Testis (tissue), 3 donors: Measurements from ENCODE around the gene TBC1D22A. TPM values are rescaled to one million over a fixed set of nuclear protein-coding genes. Genes with fewer than 3 reads are reported as not detected.

Experiments
- DNase-seq: peaks from one replicate; pipeline ENCODE4 v3.0.0-alpha.2; 2019
- H3K27ac ChIP-seq, 2 donors: fragments of 200-600 bp; sonication (generic); one replicate each; pipeline ENCODE4 v1.5.1; 2019
- H3K27me3 ChIP-seq: fragments of 200-600 bp; sonication (generic); one replicate; pipeline ENCODE4 v1.5.1; 2019
- H3K36me3 ChIP-seq: fragments of 200-600 bp; sonication (generic); one replicate; pipeline ENCODE4 v1.5.1; 2017; ENCODE audit warnings: low read depth; ENCODE audit errors: missing control alignments
- H3K4me1 ChIP-seq: fragments of 200-600 bp; sonication (generic); one replicate; pipeline ENCODE4 v1.5.1; 2019
- H3K4me3 ChIP-seq, 2 donors: fragments of 200-600 bp; sonication (generic); one replicate each; pipeline ENCODE4 v1.5.1; 2017 to 2019
- H3K9me3 ChIP-seq: fragments of 200-600 bp; sonication (generic); one replicate; pipeline ENCODE4 v1.5.1; 2017
- POLR2A ChIP-seq: fragments of 450-650 bp; IDR thresholded peaks from one replicate; pipeline ENCODE4 v1.6.1; 2017; ENCODE audit warnings: antibody characterized with exemption, mild to moderate bottlenecking, moderate library complexity
- WGBS, 2 donors: methylation state at CpG; one replicate each; pipeline ENCODE4 v1.1.5; 2018; 5-methylcytosine and 5-hydroxymethylcytosine counted together
- intact Hi-C: fragments of 100-400 bp; cut with DNase I; formaldehyde crosslinking; loops from one replicate; pipeline ENCODE4 v1.15.1; 2023; ENCODE audit warnings: low total_unique reads
- polyA plus RNA-seq: library from polyadenylated mRNA; stranded (reverse); fragments of 350-450 nt; fragmentation: Illumina TruSeq; extraction: RNeasy Lipid Tissue Mini Kit (QIAGEN cat#74804); gene quantifications from one replicate; pipeline ENCODE4 v1.2.3, GENCODE V29; 2014; ENCODE audit warnings: low read depth, low replicate concordance; ENCODE audit not compliant: insufficient read depth
- total RNA-seq, 2 donors: library from RNA; depleted of rRNA; stranded (reverse); fragments of >200 nt; gene quantifications; one replicate each; pipeline ENCODE4 v1.2.3, GENCODE V29; 2016
- TF ChIP-seq, protein P1 (sequence below), 3 experiments: fragments of 450-650 bp in 2 of 3; fragments of 200-600 bp in 1 of 3; sonication (generic) in 1 of 3; IDR thresholded peaks; one replicate each; pipeline ENCODE4 v1.5.1; 2016 to 2019; ENCODE audit warnings: antibody characterized with exemption in 3 of 3, mild to moderate bottlenecking in 2 of 3, moderate library complexity in 1 of 3

Gene TBC1D22A
- total and polyA plus RNA-seq, 3 donors from 2014 or later = 16.6 to 32.8 (median 28.5) TPM

- 94 to 97% methylated on average over 12 to 18 of the region's 18 CpGs for WGBS, 2 donors
- no peaks in the 10 kb centered on the region for H3K36me3 ChIP-seq
- no peak overlapping the region for H3K27ac ChIP-seq
- intact Hi-C loops = no loop called here
- DNase-seq = no peak
- H3K27me3 ChIP-seq = no peaks in the 10 kb centered on the region
- no peaks in the 10 kb centered on the region for H3K9me3 ChIP-seq
- H3K4me3 ChIP-seq = no peak overlapping the region
- no peaks in the 10 kb centered on the region for H3K4me1 ChIP-seq
- no peak for TF ChIP-seq POLR2A
- TF ChIP-seq, protein P1, sequence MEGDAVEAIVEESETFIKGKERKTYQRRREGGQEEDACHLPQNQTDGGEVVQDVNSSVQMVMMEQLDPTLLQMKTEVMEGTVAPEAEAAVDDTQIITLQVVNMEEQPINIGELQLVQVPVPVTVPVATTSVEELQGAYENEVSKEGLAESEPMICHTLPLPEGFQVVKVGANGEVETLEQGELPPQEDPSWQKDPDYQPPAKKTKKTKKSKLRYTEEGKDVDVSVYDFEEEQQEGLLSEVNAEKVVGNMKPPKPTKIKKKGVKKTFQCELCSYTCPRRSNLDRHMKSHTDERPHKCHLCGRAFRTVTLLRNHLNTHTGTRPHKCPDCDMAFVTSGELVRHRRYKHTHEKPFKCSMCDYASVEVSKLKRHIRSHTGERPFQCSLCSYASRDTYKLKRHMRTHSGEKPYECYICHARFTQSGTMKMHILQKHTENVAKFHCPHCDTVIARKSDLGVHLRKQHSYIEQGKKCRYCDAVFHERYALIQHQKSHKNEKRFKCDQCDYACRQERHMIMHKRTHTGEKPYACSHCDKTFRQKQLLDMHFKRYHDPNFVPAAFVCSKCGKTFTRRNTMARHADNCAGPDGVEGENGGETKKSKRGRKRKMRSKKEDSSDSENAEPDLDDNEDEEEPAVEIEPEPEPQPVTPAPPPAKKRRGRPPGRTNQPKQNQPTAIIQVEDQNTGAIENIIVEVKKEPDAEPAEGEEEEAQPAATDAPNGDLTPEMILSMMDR (IDR thresholded peaks at IDR 0.05) = no peak
Measured at GRCh38 chr22:47038206-47038835, 275.9 kb downstream of the TBC1D22A start.

DNA sequence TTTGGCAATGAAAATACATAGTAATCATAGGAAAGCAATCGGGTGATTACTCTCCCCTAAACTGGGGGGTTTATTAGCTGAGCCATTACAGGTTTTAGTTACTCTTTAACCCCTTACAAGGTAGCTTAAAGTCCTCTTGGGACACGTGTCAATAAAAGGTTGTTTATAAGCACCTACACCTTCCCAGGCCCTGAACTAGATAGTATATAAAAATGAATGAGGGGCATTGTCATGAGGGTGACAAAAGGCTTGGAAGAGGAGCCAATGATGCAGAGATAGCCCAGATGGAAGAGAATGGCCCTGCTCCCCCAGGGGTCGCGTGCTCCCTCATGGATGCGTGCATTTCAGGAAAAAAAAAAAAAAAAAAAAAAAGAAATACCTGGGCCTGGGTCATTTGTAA is 276.9 kb downstream of the TBC1D22A start:
- Histone ChIP-seq H3K27ac (no peak overlapping the region), H3K4me1 (no peaks in the 10 kb centered on the region), H3K9me3 (no peaks in the 10 kb centered on the region), H3K36me3 (no peaks in the 10 kb centered on the region), H3K27me3 (no peaks in the 10 kb centered on the region), H3K4me3 (no peak overlapping the region)
- WGBS, 2 donors = 93 to 96% methylated on average over 5 of the region's 5 CpGs
- TF ChIP-seq, protein P1 (IDR thresholded peaks at IDR 0.05) = no peak
- no peak for TF ChIP-seq POLR2A
- intact Hi-C loops = no loop called here
- DNase-seq = no peak

DNA sequence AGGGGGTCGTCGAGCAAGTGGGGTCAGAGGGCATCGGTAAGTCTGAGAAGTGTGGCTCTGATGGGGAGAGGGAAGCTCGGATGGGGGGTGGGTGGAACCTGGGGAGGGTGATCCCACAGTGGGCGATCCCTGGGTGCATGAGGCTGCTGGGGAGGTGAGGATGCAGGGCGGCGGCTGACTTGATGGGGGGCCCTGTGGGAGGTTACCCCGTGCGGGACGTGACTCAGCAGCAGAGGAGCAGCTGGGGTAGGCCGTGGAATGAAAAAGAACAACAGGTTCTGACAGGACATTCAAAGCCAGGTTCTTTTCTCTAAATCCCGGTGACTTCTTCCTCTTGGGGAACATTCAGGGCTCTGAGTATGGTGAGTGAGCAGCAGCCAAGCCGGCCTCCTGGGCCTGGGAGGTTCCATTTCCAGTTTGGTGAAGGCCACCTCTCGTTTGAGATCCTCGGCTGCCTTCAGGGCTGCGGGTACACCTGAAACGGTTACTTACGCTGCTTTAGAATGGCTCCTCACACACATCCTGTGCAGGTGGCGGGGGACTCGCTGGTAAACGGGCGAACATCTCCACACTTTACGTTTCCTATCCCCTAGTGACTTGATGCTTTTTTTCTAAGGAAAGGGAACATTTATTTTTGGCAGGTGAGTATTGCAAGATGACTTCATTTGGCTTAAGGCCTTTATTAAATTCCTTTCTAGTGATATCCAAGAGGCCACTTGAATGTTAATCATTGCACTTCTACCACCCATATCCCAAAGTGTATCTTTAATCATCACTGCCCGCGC is 278.2 kb downstream of the TBC1D22A start:
- intact Hi-C loops = no loop called here
- TF ChIP-seq, protein P1 (IDR thresholded peaks at IDR 0.05) = no peak
- TF ChIP-seq POLR2A = no peak
- Histone ChIP-seq H3K27me3 (no peaks in the 10 kb centered on the region), H3K36me3 (no peaks in the 10 kb centered on the region), H3K9me3 (no peaks in the 10 kb centered on the region), H3K4me1 (no peaks in the 10 kb centered on the region), H3K4me3 (no peak overlapping the region), H3K27ac (no peak overlapping the region)
- WGBS, 2 donors = 71 to 94% methylated on average over 24 to 25 of the region's 25 CpGs
- DNase-seq = no peak

DNA sequence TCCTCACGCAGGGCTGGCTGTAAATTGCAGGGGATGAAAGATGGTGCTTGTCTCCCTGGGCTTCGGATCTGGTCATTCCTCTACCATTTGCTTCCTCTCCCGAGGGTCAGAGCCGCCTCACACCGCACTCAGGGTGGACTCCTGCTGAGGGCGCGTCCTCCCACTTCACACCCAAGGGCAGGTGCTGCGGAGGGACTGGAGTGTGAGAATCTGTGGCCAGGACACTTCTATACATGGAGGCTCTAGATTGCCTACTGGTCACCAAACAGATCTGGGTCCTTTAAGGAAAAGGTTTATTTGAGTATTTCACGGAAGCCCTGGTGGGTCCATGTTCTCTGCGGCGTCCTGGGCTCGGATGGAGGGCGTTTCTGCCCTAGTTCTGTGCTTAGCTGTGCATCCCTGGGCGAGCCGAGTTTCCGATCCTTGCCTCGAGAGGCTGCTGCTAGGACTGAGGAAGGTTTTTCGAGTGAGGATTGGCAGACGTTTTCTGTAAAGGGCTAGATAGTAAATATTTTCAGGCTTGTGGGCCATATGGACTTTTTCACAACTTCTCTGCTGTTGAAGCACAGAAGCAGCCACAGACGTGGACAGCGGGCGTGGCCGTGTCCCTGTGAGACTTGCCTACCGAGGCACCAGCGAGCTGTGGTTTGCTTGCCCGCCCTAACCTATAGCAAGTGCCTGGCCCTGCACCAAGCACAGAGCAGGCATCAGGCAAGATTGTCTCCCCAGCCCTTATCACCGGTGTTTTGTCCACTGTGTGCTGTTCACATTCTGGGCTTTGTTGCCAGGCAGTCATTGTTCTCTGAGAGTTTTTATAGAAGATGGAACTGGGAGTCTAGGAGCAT is 279.0 kb downstream of the TBC1D22A start:
- intact Hi-C loops = no loop called here
- H3K36me3 ChIP-seq = no peaks in the 10 kb centered on the region
- no peaks in the 10 kb centered on the region for H3K9me3 ChIP-seq
- TF ChIP-seq, protein P1 (IDR thresholded peaks at IDR 0.05) = no peak
- TF ChIP-seq POLR2A = no peak
- H3K4me1 ChIP-seq = no peaks in the 10 kb centered on the region
- no peak overlapping the region for H3K4me3 ChIP-seq
- WGBS, 2 donors = 90 to 91% methylated on average over 25 to 27 of the region's 27 CpGs
- no peak for DNase-seq
- H3K27ac ChIP-seq = no peak overlapping the region
- H3K27me3 ChIP-seq = no peaks in the 10 kb centered on the region
